Neural cell (in vitro differentiated cells): ENCODE results near the gene CBFA2T2. TPM values are rescaled to one million over a fixed set of nuclear protein-coding genes. Genes with fewer than 3 reads are reported as not detected.
"Not testable (repeated sequence)": the region's sequence is repeated elsewhere in the genome, so short reads cannot be mapped to it uniquely, and the experiment has no call there.

Source experiments
- H2AFZ ChIP-seq: fragments of 200-600, 300-800 bp; sonication (generic), shearing (Covaris generic); 2 replicates; pipeline ENCODE4 v1.6.0; 2014; ENCODE audit warnings: low read depth, mild to moderate bottlenecking, antibody characterized with exemption, low read length, moderate library complexity
- H3F3A ChIP-seq: fragments of 200-600 bp; shearing (Covaris generic); 2 replicates; pipeline ENCODE4 v1.6.1; 2016; ENCODE audit warnings: mild to moderate bottlenecking, moderate library complexity, mixed read lengths, antibody characterized with exemption, low read length; ENCODE audit not compliant: insufficient read depth, poor library complexity, severe bottlenecking
- H3K27ac ChIP-seq: fragments of 200-600, 300-800 bp; sonication (generic), shearing (Covaris generic); 2 replicates; pipeline ENCODE4 v1.5.1; 2014; ENCODE audit warnings: mild to moderate bottlenecking, low read length, moderate library complexity
- H3K27me3 ChIP-seq: fragments of 300-800, 200-600 bp; sonication (generic), shearing (Covaris generic); 2 replicates; pipeline ENCODE4 v1.6.0; 2014; ENCODE audit warnings: mild to moderate bottlenecking, low read depth, low read length, moderate library complexity; ENCODE audit not compliant: insufficient read depth
- H3K36me3 ChIP-seq: fragments of 300-800, 200-600 bp; sonication (generic), shearing (Covaris generic); 2 replicates; pipeline ENCODE4 v1.5.1; 2014; ENCODE audit warnings: mild to moderate bottlenecking, antibody characterized with exemption, low read length, moderate library complexity; ENCODE audit not compliant: insufficient read depth
- H3K4me2 ChIP-seq: fragments of 300-800, 200-600 bp; sonication (generic), shearing (Covaris generic); 2 replicates; pipeline ENCODE4 v1.6.0; 2014; ENCODE audit warnings: mild to moderate bottlenecking, low read length
- H3K4me3 ChIP-seq: fragments of 300-800, 200-600 bp; sonication (generic), shearing (Covaris generic); 2 replicates; pipeline ENCODE4 v1.5.1; 2014; ENCODE audit warnings: mild to moderate bottlenecking, low read length, moderate library complexity
- H3K79me2 ChIP-seq: fragments of 200-600 bp; shearing (Covaris generic); replicated peaks from 2 replicates; pipeline ENCODE4 v1.6.0; 2014; ENCODE audit warnings: mild to moderate bottlenecking, low read length, moderate library complexity; ENCODE audit not compliant: insufficient read depth
- H3K9ac ChIP-seq: fragments of 300-800, 200-600 bp; sonication (generic), shearing (Covaris generic); 2 replicates; pipeline ENCODE4 v1.6.1; 2016; ENCODE audit warnings: mild to moderate bottlenecking, low read length, mixed read lengths
- H3K9me2 ChIP-seq: fragments of 200-600 bp; shearing (Covaris generic); 2 replicates; pipeline ENCODE4 v1.6.1; 2016; ENCODE audit warnings: mild to moderate bottlenecking, low read length, mixed read lengths; ENCODE audit not compliant: insufficient read depth
- H3K9me3 ChIP-seq: fragments of 200-600, 300-800 bp; sonication (generic), shearing (Covaris generic); 2 replicates; pipeline ENCODE4 v1.6.1; 2016; ENCODE audit warnings: mild to moderate bottlenecking, mixed run types, low read length, moderate library complexity, mixed read lengths
- H4K20me1 ChIP-seq: fragments of 200-600 bp; shearing (Covaris generic); 2 replicates; pipeline ENCODE4 v1.6.1; 2016; ENCODE audit warnings: mild to moderate bottlenecking, mixed run types; ENCODE audit not compliant: insufficient read depth
- CTCF ChIP-seq: fragments of 450-650 bp; IDR thresholded peaks from 2 replicates; pipeline ENCODE4 v1.5.1; 2014; ENCODE audit warnings: antibody characterized with exemption, mild to moderate bottlenecking, moderate library complexity; ENCODE audit not compliant: poor library complexity, severe bottlenecking
- EP300 ChIP-seq: fragments of 450-650 bp; conservative IDR thresholded peaks from 2 replicates; pipeline ENCODE4 v1.6.1; 2014; ENCODE audit warnings: antibody characterized with exemption, mild to moderate bottlenecking, moderate library complexity; ENCODE audit not compliant: poor library complexity, severe bottlenecking
- EZH2 ChIP-seq: fragments of 200-600, 300-800 bp; shearing (Covaris generic), sonication (generic); IDR thresholded peaks from 2 replicates; pipeline ENCODE4 v1.6.1; 2014; ENCODE audit warnings: antibody characterized with exemption, low read length, borderline replicate concordance, mild to moderate bottlenecking; ENCODE audit not compliant: insufficient read depth, poor library complexity, severe bottlenecking
- MXI1 ChIP-seq: fragments of 450-650 bp; conservative IDR thresholded peaks from 2 replicates; pipeline ENCODE4 v1.6.1; 2014; ENCODE audit warnings: antibody characterized with exemption, mild to moderate bottlenecking; ENCODE audit not compliant: poor library complexity, severe bottlenecking
- POLR2AphosphoS5 ChIP-seq: IDR thresholded peaks from 2 replicates; pipeline ENCODE4 v1.6.1; 2012
- RAD21 ChIP-seq: fragments of 450-650 bp; conservative IDR thresholded peaks from 2 replicates; pipeline ENCODE4 v1.6.1; 2014; ENCODE audit warnings: antibody characterized with exemption, mild to moderate bottlenecking, moderate library complexity
- REST ChIP-seq: IDR thresholded peaks from 2 replicates; pipeline ENCODE4 v1.6.1; 2012; ENCODE audit warnings: borderline replicate concordance
- SMC3 ChIP-seq: fragments of 450-650 bp; conservative IDR thresholded peaks from 2 replicates; pipeline ENCODE4 v1.6.1; 2014; ENCODE audit warnings: antibody characterized with exemption, mild to moderate bottlenecking, moderate library complexity; ENCODE audit not compliant: poor library complexity
- TAF1 ChIP-seq: IDR thresholded peaks from 2 replicates; pipeline ENCODE4 v1.6.1; 2012; ENCODE audit warnings: low read depth
- polyA plus RNA-seq: library from polyadenylated mRNA; depleted of rRNA; stranded (reverse); fragments of >200 nt; gene quantifications from 2 replicates; pipeline ENCODE4 v1.2.3, GENCODE V29; 2014

The CBFA2T2 gene
- polyA plus RNA-seq, 1 donor from 2014 or later: 15.9 TPM

- Histone ChIP-seq H3K4me3 (no peak overlapping the region), H2AFZ (no peak overlapping the region), H3K27me3 (no peaks in the 10 kb centered on the region), H3K36me3 (no peaks in the 10 kb centered on the region), H3K9ac (no peak overlapping the region), H3K27ac (no peak overlapping the region), H3K4me2 (no peak overlapping the region), H3F3A (no peaks in the 10 kb centered on the region), H4K20me1 (no peaks in the 10 kb centered on the region), H3K9me2 (no peaks in the 10 kb centered on the region), H3K79me2 (no peaks in the 10 kb centered on the region), H3K9me3 (no peaks in the 10 kb centered on the region)
- TF ChIP-seq POLR2AphosphoS5 (no peak), REST (no peak), EP300 (no peak), EZH2 (no peak), MXI1 (no peak), RAD21 (no peak), SMC3 (no peak), CTCF (no peak), TAF1 (no peak)
Measured at GRCh38 chr20:33697129-33697528, 207.2 kb downstream of the CBFA2T2 start.

- H3K36me3 ChIP-seq, H2AFZ ChIP-seq, H3K27ac ChIP-seq, H3K79me2 ChIP-seq, H3K4me2 ChIP-seq, H3F3A ChIP-seq, H3K27me3 ChIP-seq, H3K9me2 ChIP-seq, H3K9ac ChIP-seq, H4K20me1 ChIP-seq, H3K4me3 ChIP-seq, H3K9me3 ChIP-seq: not testable (repeated sequence)
Measured at GRCh38 chr20:33698966-33699365, 209.1 kb downstream of the CBFA2T2 start.

Other genes with a start within 250 kb of the CBFA2T2 start
- not detected in 2 replicates for gene BPIFB1, start 206.9 kb upstream of the CBFA2T2 start, polyA plus RNA-seq
- gene CDK5RAP1, start 88.6 kb upstream of the CBFA2T2 start, polyA plus RNA-seq: 47.2 and 52.5 TPM in 2 replicates
- 7.2 and 8.6 TPM in 2 replicates for gene SNTA1, start 46.3 kb upstream of the CBFA2T2 start, polyA plus RNA-seq
- gene C20orf144, start 172.2 kb downstream of the CBFA2T2 start, polyA plus RNA-seq: not detected in 2 replicates
- gene ACTL10, start 176.8 kb downstream of the CBFA2T2 start, polyA plus RNA-seq: not detected in 2 replicates
- gene NECAB3, start 184.3 kb downstream of the CBFA2T2 start, polyA plus RNA-seq: 20.3 and 21.4 TPM in 2 replicates
- 1.8 and 2.3 TPM in 2 replicates for gene E2F1, start 196.3 kb downstream of the CBFA2T2 start, polyA plus RNA-seq
- gene PXMP4, start 230.2 kb downstream of the CBFA2T2 start, polyA plus RNA-seq: 0.78 and 3.1 TPM in 2 replicates
- gene ZNF341, start 241.9 kb downstream of the CBFA2T2 start, polyA plus RNA-seq: 1.2 and 2.6 TPM in 2 replicates